Neural crest cell (in vitro differentiated cells): Measurements from ENCODE around the gene PTPRZ1. TPM values are rescaled to one million over a fixed set of nuclear protein-coding genes. Genes with fewer than 3 reads are reported as not detected.

ENCODE experiments used
- DNase-seq: peaks from one replicate; pipeline ENCODE4 v3.0.0; 2021; ENCODE audit warnings: low read depth, mixed read lengths, low spot score
- H3K27ac Mint-ChIP-seq: one replicate; pipeline ENCODE4 v1.8.0; 2021; ENCODE audit warnings: mild to moderate bottlenecking, mixed read lengths; ENCODE audit not compliant: unreplicated experiment
- H3K27me3 Mint-ChIP-seq: 2 replicates; pipeline ENCODE4 v1.8.0; 2021; ENCODE audit warnings: low read depth, mild to moderate bottlenecking, mixed read lengths
- H3K36me3 Mint-ChIP-seq: 2 replicates; pipeline ENCODE4 v1.8.0; 2021; ENCODE audit warnings: low read depth, mild to moderate bottlenecking, mixed read lengths
- H3K4me1 Mint-ChIP-seq: 2 replicates; pipeline ENCODE4 v1.8.0; 2021; ENCODE audit warnings: mixed read lengths
- H3K4me3 Mint-ChIP-seq: one replicate; pipeline ENCODE4 v1.8.0; 2021; ENCODE audit warnings: mild to moderate bottlenecking, mixed read lengths
- H3K9me3 Mint-ChIP-seq: 2 replicates; pipeline ENCODE4 v1.8.0; 2021; ENCODE audit warnings: mixed read lengths
- total RNA-seq: library from RNA; stranded (reverse); gene quantifications from 2 replicates; pipeline ENCODE4 v1.2.1, GENCODE V29; 2021
- TF ChIP-seq, protein P1 (sequence below): fragments of 200-600 bp; sonication (generic); conservative IDR thresholded peaks from 2 replicates; pipeline ENCODE4 v1.5.0; 2021; ENCODE audit warnings: antibody characterized with exemption, mild to moderate bottlenecking

PTPRZ1 gene
- total RNA-seq, 1 donor from 2014 or later: 202 TPM

DNA sequence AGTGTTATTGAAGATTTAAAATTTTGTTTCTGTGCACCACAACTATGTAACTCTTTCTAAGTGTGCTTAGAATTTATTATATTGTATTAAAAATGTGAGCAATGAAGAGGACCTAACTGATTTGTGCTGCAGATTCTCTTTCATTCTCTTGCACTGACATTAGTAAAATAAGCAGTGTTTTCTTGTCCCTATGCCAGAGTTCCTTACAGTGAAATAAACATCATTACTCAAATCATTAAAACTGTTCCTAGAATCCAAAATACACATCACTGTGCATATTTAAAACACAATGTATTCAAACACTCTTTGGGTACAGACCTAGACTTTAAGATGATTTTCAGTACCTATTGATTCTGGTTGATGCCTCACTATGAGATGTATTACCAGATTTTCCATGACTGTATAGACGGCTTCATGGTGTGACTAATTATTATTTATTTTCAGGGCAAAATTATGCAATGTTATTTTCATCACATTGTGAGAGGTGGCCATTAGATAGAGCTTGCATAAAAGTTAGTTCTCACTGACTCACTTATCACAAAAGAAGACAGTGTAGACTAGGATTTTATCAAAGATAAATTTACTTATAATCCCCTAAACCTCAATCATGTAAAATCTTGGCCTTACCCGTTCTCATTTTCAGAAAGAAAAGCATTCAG is 93.4 kb downstream of the PTPRZ1 start:
- Mint-ChIP-seq H3K4me1 (peaks cover 42% of the 10 kb centered on the region), H3K4me3 (no peak overlapping the region), H3K36me3 (peaks cover 45% of the 10 kb centered on the region), H3K27ac (no peak overlapping the region), H3K9me3 (no peaks in the 10 kb centered on the region), H3K27me3 (no peaks in the 10 kb centered on the region)
- TF ChIP-seq, protein P1, sequence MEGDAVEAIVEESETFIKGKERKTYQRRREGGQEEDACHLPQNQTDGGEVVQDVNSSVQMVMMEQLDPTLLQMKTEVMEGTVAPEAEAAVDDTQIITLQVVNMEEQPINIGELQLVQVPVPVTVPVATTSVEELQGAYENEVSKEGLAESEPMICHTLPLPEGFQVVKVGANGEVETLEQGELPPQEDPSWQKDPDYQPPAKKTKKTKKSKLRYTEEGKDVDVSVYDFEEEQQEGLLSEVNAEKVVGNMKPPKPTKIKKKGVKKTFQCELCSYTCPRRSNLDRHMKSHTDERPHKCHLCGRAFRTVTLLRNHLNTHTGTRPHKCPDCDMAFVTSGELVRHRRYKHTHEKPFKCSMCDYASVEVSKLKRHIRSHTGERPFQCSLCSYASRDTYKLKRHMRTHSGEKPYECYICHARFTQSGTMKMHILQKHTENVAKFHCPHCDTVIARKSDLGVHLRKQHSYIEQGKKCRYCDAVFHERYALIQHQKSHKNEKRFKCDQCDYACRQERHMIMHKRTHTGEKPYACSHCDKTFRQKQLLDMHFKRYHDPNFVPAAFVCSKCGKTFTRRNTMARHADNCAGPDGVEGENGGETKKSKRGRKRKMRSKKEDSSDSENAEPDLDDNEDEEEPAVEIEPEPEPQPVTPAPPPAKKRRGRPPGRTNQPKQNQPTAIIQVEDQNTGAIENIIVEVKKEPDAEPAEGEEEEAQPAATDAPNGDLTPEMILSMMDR: no peak
- no peak for DNase-seq

DNA sequence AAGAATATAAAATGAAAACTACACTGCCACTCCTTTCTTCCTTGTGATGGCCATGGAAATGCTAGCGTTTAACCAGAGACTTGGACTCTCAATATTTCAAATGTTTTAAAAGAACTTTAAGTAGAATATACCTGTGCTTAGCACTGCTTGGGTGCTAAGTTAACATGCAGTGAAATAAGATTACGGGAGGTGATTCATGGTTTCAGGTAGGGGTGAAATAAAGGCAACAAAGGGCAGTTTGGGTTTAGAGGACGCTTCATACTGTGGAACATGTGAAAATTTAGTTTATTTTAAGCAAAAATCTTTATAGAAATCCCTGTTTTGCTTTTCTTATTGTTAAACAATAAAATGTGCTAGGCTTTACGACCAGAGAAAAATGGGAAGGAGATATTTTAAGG is 94.0 kb downstream of the PTPRZ1 start:
- Mint-ChIP-seq H3K9me3 (no peaks in the 10 kb centered on the region), H3K27me3 (no peaks in the 10 kb centered on the region), H3K36me3 (peaks cover 50% of the 10 kb centered on the region), H3K4me1 (peaks cover 41% of the 10 kb centered on the region), H3K4me3 (no peak overlapping the region), H3K27ac (no peak overlapping the region)
- TF ChIP-seq, protein P1: no peak
- no peak for DNase-seq

DNA sequence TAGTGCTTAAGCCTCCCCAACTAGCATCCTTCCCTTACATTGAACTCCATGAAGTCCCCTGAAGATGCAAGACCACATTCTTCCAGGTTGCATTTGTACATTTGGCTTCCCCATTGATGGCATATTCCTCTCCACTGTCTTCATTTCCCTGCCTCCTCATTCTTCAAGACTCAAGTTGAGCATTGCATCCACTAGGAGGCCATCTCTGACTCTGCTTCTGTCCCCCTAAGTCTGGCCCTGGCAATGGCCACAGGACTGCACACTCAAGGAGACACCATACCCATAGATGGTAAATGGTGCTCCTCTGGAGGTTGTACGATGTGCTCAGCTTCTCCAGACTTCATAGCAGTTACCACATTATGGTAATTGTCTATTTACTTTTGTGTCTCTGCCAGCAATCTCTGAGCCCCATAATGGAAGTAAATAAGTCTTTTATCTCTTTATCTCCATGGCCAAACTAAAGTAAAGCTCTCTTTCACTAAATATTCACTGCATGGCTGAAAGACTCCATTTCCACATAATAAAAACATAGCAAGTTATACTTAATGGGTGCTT is 112.6 kb downstream of the PTPRZ1 start:
- H3K36me3 Mint-ChIP-seq: peaks cover 47% of the 10 kb centered on the region
- no peak for DNase-seq
- no peaks in the 10 kb centered on the region for H3K27me3 Mint-ChIP-seq
- H3K4me3 Mint-ChIP-seq: no peak overlapping the region
- peaks cover 31% of the 10 kb centered on the region for H3K4me1 Mint-ChIP-seq
- TF ChIP-seq, protein P1: no peak
- no peak overlapping the region for H3K27ac Mint-ChIP-seq
- H3K9me3 Mint-ChIP-seq: peaks cover 4% of the 10 kb centered on the region

DNA sequence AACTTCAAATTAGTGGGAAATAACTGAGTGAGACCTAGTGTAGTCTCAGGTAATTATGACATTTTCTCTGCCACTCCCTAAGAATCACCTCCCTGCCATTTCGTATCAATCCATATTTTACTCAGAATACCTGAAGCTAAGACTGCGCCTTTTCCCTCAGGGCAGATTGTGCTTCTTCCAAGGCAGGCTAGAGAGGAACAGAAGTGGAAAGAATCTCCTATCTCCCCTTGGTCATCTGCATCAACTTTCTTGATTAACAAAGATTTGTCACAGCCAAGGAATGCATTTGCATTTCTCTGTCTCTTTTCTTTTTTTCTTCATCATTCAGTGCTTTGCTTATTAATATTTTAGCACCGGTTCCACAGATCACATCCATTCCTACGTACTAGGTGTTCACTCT is 119.1 kb downstream of the PTPRZ1 start:
- Mint-ChIP-seq H3K27ac (no peak overlapping the region), H3K9me3 (no peaks in the 10 kb centered on the region), H3K27me3 (no peaks in the 10 kb centered on the region), H3K36me3 (peaks cover 16% of the 10 kb centered on the region), H3K4me1 (no peaks in the 10 kb centered on the region), H3K4me3 (no peak overlapping the region)
- DNase-seq: no peak
- TF ChIP-seq, protein P1: no peak

DNA sequence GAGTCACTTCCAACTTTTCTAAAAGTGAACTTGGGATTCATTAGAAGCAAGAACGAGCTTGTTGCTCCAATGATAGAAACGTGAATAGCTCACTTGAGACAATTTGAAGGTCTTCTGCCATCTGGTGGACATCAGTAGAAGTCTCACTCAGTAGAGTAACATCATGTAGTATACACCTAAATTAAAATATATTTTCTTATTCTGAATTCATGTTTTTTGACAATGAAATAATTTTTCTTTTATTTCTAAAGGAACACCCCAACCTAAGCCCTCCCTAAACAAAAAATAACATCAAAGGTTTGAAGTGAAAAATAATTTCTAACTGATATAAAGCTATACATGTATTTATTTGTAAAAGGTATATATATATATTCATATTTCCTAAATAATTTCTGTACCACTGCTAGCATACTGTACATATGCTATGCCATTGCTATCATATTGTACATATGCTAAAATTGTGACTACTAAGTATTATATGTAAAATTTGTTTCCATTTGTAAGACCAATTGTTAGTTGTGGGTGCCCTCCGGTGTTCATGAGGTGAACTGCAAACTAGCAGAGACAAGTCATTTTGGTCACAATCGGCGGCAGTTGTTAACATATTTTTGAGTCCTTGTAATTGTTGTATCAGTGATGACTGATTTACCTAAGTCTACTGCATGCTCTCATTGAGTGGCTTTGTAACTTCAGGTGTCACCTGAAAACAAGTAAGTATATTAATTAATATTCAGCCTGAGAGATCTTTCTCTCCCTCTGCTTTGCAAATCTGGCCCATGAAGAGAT is 121.9 kb downstream of the PTPRZ1 start:
- Mint-ChIP-seq H3K27ac (no peak overlapping the region), H3K36me3 (peaks cover 8% of the 10 kb centered on the region), H3K9me3 (no peaks in the 10 kb centered on the region), H3K4me1 (no peaks in the 10 kb centered on the region), H3K27me3 (no peaks in the 10 kb centered on the region), H3K4me3 (no peak overlapping the region)
- peak; percentile 63 for DNase-seq
- TF ChIP-seq, protein P1: peak; percentile 87
